HepG2 (cell line): ENCODE results near the gene USP35. TPM values are rescaled to one million over a fixed set of nuclear protein-coding genes. Genes with fewer than 3 reads are reported as not detected.

Experiments used
- ATAC-seq: fragments of 200-7000 bp; cut with Tn5 transposase; 3 replicates; pipeline ENCODE4 v1.9.1; 2020; ENCODE audit warnings: mild to moderate bottlenecking, moderate library complexity
- BruUV-seq: library from RNA; stranded (reverse); fragments of 400-500 nt; replicated peaks from 2 replicates; lab custom pipeline; 2021; lab: Mats Ljungman, UMichigan
- CTCF ChIA-PET: fragments of 300-600 bp; formaldehyde crosslinking; extraction: SDS; loops from one replicate; lab custom pipeline; 2021; ENCODE audit warnings: low total read pairs, inconsistent platforms, low intra/inter-chr PET ratio; lab: Yijun Ruan, JAX
- POLR2A ChIA-PET: fragments of 350-600 bp; sonication (Branson Sonifier 250); formaldehyde crosslinking; loops from one replicate; lab custom pipeline; 2020; ENCODE audit warnings: antibody characterized with exemption, inconsistent platforms; lab: Yijun Ruan, JAX
- DNase-seq: peaks from one replicate; pipeline ENCODE4 v3.0.0-alpha.2; 2015; ENCODE audit warnings: low spot score
- FAIRE-seq: peaks from 3 replicates; lab custom pipeline; 2011; peaks lifted over from hg19 to GRCh38; lab: Jason Lieb, UNC
- H2AFZ ChIP-seq: one replicate; pipeline ENCODE4 v1.6.1; 2011; ENCODE audit warnings: low read length, inconsistent platforms
- H3K27ac ChIP-seq: fragments of 300-600 bp; 3 replicates; pipeline ENCODE4 v1.8.0; 2011; ENCODE audit warnings: mixed run types, mild to moderate bottlenecking, mixed read lengths, low read length, inconsistent platforms; ENCODE audit not compliant: insufficient read depth; ENCODE audit errors: extremely low read length
- H3K27me3 ChIP-seq, 2 experiments: fragments of 200-600 bp in 1 of 2; 2 replicates in 1 of 2; 3 replicates in 1 of 2; pipeline versions ENCODE4 v1.6.0 to v1.8.0; 2011; ENCODE audit warnings: low read length in 2 of 2, mild to moderate bottlenecking in 2 of 2, moderate library complexity in 2 of 2, inconsistent platforms in 1 of 2; ENCODE audit not compliant: insufficient read depth in 2 of 2, control insufficient read depth in 1 of 2
- H3K36me3 ChIP-seq, 2 experiments: fragments of 200-600 bp in 1 of 2; replicated peaks in 1 of 2; 2 replicates in 1 of 2; 3 replicates in 1 of 2; pipeline versions ENCODE4 v1.5.1 to v1.8.0; 2011; ENCODE audit warnings: low read length in 2 of 2, inconsistent platforms in 1 of 2; ENCODE audit not compliant: insufficient read depth in 2 of 2, control insufficient read depth in 1 of 2
- H3K4me1 ChIP-seq: 2 replicates; pipeline ENCODE4 v1.5.1; 2012; ENCODE audit warnings: low read length, inconsistent platforms; ENCODE audit not compliant: insufficient read depth
- H3K4me2 ChIP-seq: 2 replicates; pipeline ENCODE4 v1.6.0; 2011; ENCODE audit warnings: low read depth, low read length, inconsistent platforms
- H3K4me3 ChIP-seq, 3 experiments: fragments of 200-600 bp in 1 of 3; sonication (generic), shearing (Covaris generic) in 1 of 3; replicated peaks in 1 of 3; 2 replicates each; pipeline ENCODE4 v1.5.1; 2011 to 2016; ENCODE audit warnings: low read length in 3 of 3, inconsistent platforms in 2 of 3, low read depth in 2 of 3, mild to moderate bottlenecking in 2 of 3, control low read depth in 1 of 3, mixed read lengths in 1 of 3; ENCODE audit not compliant: insufficient read depth in 1 of 3
- H3K79me2 ChIP-seq: one replicate; pipeline ENCODE4 v1.6.1; 2011; ENCODE audit warnings: low read length, inconsistent platforms; ENCODE audit not compliant: insufficient read depth
- H3K9ac ChIP-seq: 2 replicates; pipeline ENCODE4 v1.6.0; 2011; ENCODE audit warnings: mild to moderate bottlenecking, low read depth, low read length, inconsistent platforms; ENCODE audit not compliant: insufficient read depth
- H3K9me3 ChIP-seq: 2 replicates; pipeline ENCODE4 v1.5.1; 2012; ENCODE audit warnings: mild to moderate bottlenecking, low read length
- H4K20me1 ChIP-seq: 2 replicates; pipeline ENCODE4 v1.6.0; 2011; ENCODE audit warnings: inconsistent platforms, mild to moderate bottlenecking, low read length, moderate library complexity; ENCODE audit not compliant: insufficient read depth
- CBX1 ChIP-seq: IDR thresholded peaks from one replicate; pipeline ENCODE4 v1.6.1; 2016; ENCODE audit warnings: antibody characterized with exemption, low read depth
- CENPBD1 ChIP-seq: sonication (generic); formaldehyde crosslinking; IDR thresholded peaks from 2 replicates; pipeline ENCODE4 v1.8.0; 2022; ENCODE audit warnings: missing genetic modification reagents, low read depth, mild to moderate bottlenecking, borderline replicate concordance
- CREB1 ChIP-seq, 2 experiments: fragments of 450-650 bp in 1 of 2; IDR thresholded peaks; 2 replicates each; pipeline ENCODE4 v1.6.1; 2016 to 2017; ENCODE audit warnings: control low read depth in 1 of 2, mild to moderate bottlenecking in 1 of 2, missing compliant biosample characterization in 1 of 2, missing genetic modification characterization in 1 of 2
- IKZF4 ChIP-seq: sonication (generic); formaldehyde crosslinking; IDR thresholded peaks from 2 replicates; pipeline ENCODE4 v1.5.1; 2020; ENCODE audit warnings: borderline replicate concordance, mild to moderate bottlenecking, low read depth, missing genetic modification reagents; ENCODE audit errors: not compliant biosample characterization
- MED1 ChIP-seq: sonication (generic); formaldehyde crosslinking; IDR thresholded peaks from 2 replicates; pipeline ENCODE4 v1.4.0; 2020; ENCODE audit warnings: missing genetic modification reagents
- MTA1 ChIP-seq: sonication (generic); formaldehyde crosslinking; IDR thresholded peaks from 2 replicates; pipeline ENCODE4 v1.4.0; 2020; ENCODE audit warnings: missing genetic modification reagents, mild to moderate bottlenecking, borderline replicate concordance
- PHF21A ChIP-seq: sonication (generic); formaldehyde crosslinking; IDR thresholded peaks from 2 replicates; pipeline ENCODE4 v1.5.0; 2020; ENCODE audit warnings: mild to moderate bottlenecking, missing genetic modification reagents
- RBFOX2 ChIP-seq: fragments of 200-400 bp; formaldehyde crosslinking; IDR thresholded peaks from 2 replicates; pipeline ENCODE4 v1.6.1; 2017; ENCODE audit warnings: low read depth, mild to moderate bottlenecking, low read length
- ZEB1 ChIP-seq: IDR thresholded peaks from 2 replicates; pipeline ENCODE4 v1.6.1; 2012; ENCODE audit warnings: mild to moderate bottlenecking, low read depth, inconsistent platforms; ENCODE audit not compliant: insufficient replicate concordance
- ZFP41 ChIP-seq: sonication (generic); formaldehyde crosslinking; IDR thresholded peaks from 2 replicates; pipeline ENCODE4 v1.4.0; 2020; ENCODE audit warnings: mild to moderate bottlenecking, missing genetic modification reagents, borderline replicate concordance
- ZKSCAN1 ChIP-seq: fragments of 150-350 bp; IDR thresholded peaks from 2 replicates; pipeline ENCODE4 v1.6.1; 2014; ENCODE audit warnings: low read length
- ZNF12 ChIP-seq: sonication (generic); formaldehyde crosslinking; IDR thresholded peaks from 2 replicates; pipeline ENCODE4 v1.5.0; 2020; ENCODE audit warnings: missing genetic modification reagents
- ZNF768 ChIP-seq: sonication (generic); formaldehyde crosslinking; IDR thresholded peaks from 2 replicates; pipeline ENCODE4 v1.4.0; 2020; ENCODE audit warnings: missing genetic modification reagents
- WGBS: methylation state at CpG from one replicate; pipeline ENCODE4 v1.1.6; 2017; ENCODE audit warnings: low lambda C conversion rate; 5-methylcytosine and 5-hydroxymethylcytosine counted together
- in situ Hi-C: cut with HindIII; loops from 2 replicates; pipeline ENCODE4 v1.10.0; 2017; ENCODE audit warnings: low pct_unique_long_range_greater_than_20kb; ENCODE audit not compliant: extremely low pct_ligation_motif_present
- intact Hi-C: fragments of 100-400 bp; cut with micrococcal nuclease; formaldehyde crosslinking; loops from one replicate; pipeline ENCODE4 v1.10.0; 2022; ENCODE audit not compliant: unreplicated experiment
- polyA plus RNA-seq, 8 experiments: library from polyadenylated mRNA; depleted of rRNA in 3 of 8; stranded (reverse) in 7 of 8; unstranded in 1 of 8; fragments of >200 nt; fragmentation: Illumina TruSeq in 4 of 8; extraction: Trizol in 4 of 8; gene quantifications; 2 replicates each; pipeline versions ENCODE4 v1.2.1 to v1.2.3, GENCODE V29; 2011 to 2016; ENCODE audit warnings: low read depth in 4 of 8, missing spikeins in 1 of 8, mixed read lengths in 1 of 8; ENCODE audit not compliant: insufficient read depth in 1 of 8
- total RNA-seq, 5 experiments: library from RNA; depleted of rRNA; stranded (reverse); fragments of >200 nt; fragmentation: Illumina TruSeq; extraction: Trizol; gene quantifications; 2 replicates each; pipeline ENCODE4 v1.2.3, GENCODE V29; 2016; ENCODE audit warnings: low read depth in 1 of 5
- TF ChIP-seq, protein P1 (sequence below): sonication (generic); formaldehyde crosslinking; IDR thresholded peaks from 2 replicates; pipeline ENCODE4 v1.5.1; 2020; ENCODE audit warnings: missing genetic modification reagents, mild to moderate bottlenecking, borderline replicate concordance
- TF ChIP-seq, protein P2 (sequence below): IDR thresholded peaks from 2 replicates; pipeline ENCODE4 v1.6.1; 2016; ENCODE audit warnings: missing genetic modification reagents, missing compliant biosample characterization

USP35 gene
- total and polyA plus RNA-seq, 2 of the 13 experiments (the other 11 are each of a cell fraction or from before 2014, with no cell fraction given): 4.6 to 7.7 TPM

GRCh38 chr11:78158987-78159652 lies 29.6 kb upstream of the USP35 start:
- H4K20me1 ChIP-seq: no peaks in the 10 kb centered on the region
- ChIA-PET CTCF (no interaction called here), POLR2A (interaction anchor here (1.3 kb wide), 1 partner anchor 12 kb away, joined by 3 read pairs; no protein-coding TSS in a partner anchor)
- DNase-seq: no peak
- H3K4me1 ChIP-seq: peaks cover 69% of the 10 kb centered on the region
- no peaks in the 10 kb centered on the region; a peak in 1 of 5 replicates for H3K36me3 ChIP-seq
- no peaks in the 10 kb centered on the region for H3K9me3 ChIP-seq
- ATAC-seq: no peak
- peak; percentile 72; the same call in 1 of the 2 replicates for TF ChIP-seq ZNF768 (CRISPR knock-in tag)
- TF ChIP-seq, protein P1, sequence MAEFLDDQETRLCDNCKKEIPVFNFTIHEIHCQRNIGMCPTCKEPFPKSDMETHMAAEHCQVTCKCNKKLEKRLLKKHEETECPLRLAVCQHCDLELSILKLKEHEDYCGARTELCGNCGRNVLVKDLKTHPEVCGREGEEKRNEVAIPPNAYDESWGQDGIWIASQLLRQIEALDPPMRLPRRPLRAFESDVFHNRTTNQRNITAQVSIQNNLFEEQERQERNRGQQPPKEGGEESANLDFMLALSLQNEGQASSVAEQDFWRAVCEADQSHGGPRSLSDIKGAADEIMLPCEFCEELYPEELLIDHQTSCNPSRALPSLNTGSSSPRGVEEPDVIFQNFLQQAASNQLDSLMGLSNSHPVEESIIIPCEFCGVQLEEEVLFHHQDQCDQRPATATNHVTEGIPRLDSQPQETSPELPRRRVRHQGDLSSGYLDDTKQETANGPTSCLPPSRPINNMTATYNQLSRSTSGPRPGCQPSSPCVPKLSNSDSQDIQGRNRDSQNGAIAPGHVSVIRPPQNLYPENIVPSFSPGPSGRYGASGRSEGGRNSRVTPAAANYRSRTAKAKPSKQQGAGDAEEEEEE (CRISPR knock-in tag): no peak
- H3K9ac ChIP-seq: no peak overlapping the region
- H3K4me2 ChIP-seq: no peak overlapping the region; the same call in 1 of the 2 replicates
- in situ Hi-C loops (no loop called here), intact Hi-C loops (loop anchor here (1.0 kb wide), 1 partner anchor 49 kb away; no protein-coding TSS in a partner anchor)
- no peak for FAIRE-seq
- 69% methylated on average over 6 of the region's 6 CpGs for WGBS
- BruUV-seq: no TSS peak
- no peaks in the 10 kb centered on the region for H3K27me3 ChIP-seq
- H3K4me3 ChIP-seq: no peak overlapping the region
- H3K27ac ChIP-seq: no peak overlapping the region
- H2AFZ ChIP-seq: no peak overlapping the region
- no peaks in the 10 kb centered on the region for H3K79me2 ChIP-seq

GRCh38 chr11:78160557-78160956 lies 28.2 kb upstream of the USP35 start:
- ChIA-PET POLR2A (interaction anchor here (1.3 kb wide), 1 partner anchor 10 kb away, joined by 3 read pairs; no protein-coding TSS in a partner anchor), CTCF (no interaction called here)
- in situ Hi-C loops: no loop called here
- Histone ChIP-seq H3K27ac (no peak overlapping the region), H3K4me2 (no peak overlapping the region), H3K36me3 (no peaks in the 10 kb centered on the region), H3K4me1 (peaks cover 58% of the 10 kb centered on the region), H3K9me3 (no peaks in the 10 kb centered on the region), H3K4me3 (no peak overlapping the region), H2AFZ (no peak overlapping the region), H3K9ac (no peak overlapping the region), H4K20me1 (no peaks in the 10 kb centered on the region), H3K27me3 (no peaks in the 10 kb centered on the region), H3K79me2 (no peaks in the 10 kb centered on the region)
- intact Hi-C loops: no loop called here
- 77% methylated on average over 1 of the region's 1 CpG for WGBS
- BruUV-seq: no TSS peak
- no peak for DNase-seq
- TF ChIP-seq CREB1 (IDR thresholded peaks at IDR 0.05) (no peak), CREB1 (CRISPR knock-in tag; IDR thresholded peaks at IDR 0.05) (no peak), RBFOX2 (no peak), CENPBD1 (CRISPR knock-in tag) (no peak), ZFP41 (CRISPR knock-in tag) (no peak), MTA1 (CRISPR knock-in tag) (no peak), CBX1 (no peak), PHF21A (CRISPR knock-in tag) (no peak), ZKSCAN1 (no peak), MED1 (CRISPR knock-in tag) (no peak), ZNF12 (CRISPR knock-in tag) (no peak), ZEB1 (no peak), IKZF4 (CRISPR knock-in tag) (no peak)
- TF ChIP-seq, protein P2, sequence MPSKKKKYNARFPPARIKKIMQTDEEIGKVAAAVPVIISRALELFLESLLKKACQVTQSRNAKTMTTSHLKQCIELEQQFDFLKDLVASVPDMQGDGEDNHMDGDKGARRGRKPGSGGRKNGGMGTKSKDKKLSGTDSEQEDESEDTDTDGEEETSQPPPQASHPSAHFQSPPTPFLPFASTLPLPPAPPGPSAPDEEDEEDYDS (CRISPR knock-in tag): no peak
- no peak for ATAC-seq
- no peak for FAIRE-seq
